Gastrocnemius medialis (tissue), 4 donors: ENCODE data around the gene S100PBP.

Experiments
- CTCF ChIP-seq, 5 experiments: fragments of 450-650 bp in 3 of 5; fragments of 200-600 bp in 2 of 5; sonication (generic) in 2 of 5; IDR thresholded peaks in 4 of 5; conservative IDR thresholded peaks in 1 of 5; 1 replicate in 4 of 5; 2 replicates in 1 of 5; pipeline ENCODE4 v1.5.1; 2016 to 2019; ENCODE audit warnings: antibody characterized with exemption in 5 of 5, mild to moderate bottlenecking in 3 of 5, moderate library complexity in 3 of 5
- POLR2A ChIP-seq, 2 donors: fragments of 450-650 bp; IDR thresholded peaks; one replicate each; pipeline ENCODE4 v1.6.1; 2017; ENCODE audit warnings: antibody characterized with exemption in 2 of 2, mild to moderate bottlenecking in 2 of 2, moderate library complexity in 2 of 2

- TF ChIP-seq POLR2A (IDR thresholded peaks at IDR 0.05) (no peak), CTCF (IDR thresholded peaks at IDR 0.05 in 4 of 5, conservative IDR thresholded peaks at IDR 0.05 in 1 of 5) (no peak)
Observed at GRCh38 chr1:32907435-32907834, 90.0 kb downstream of the S100PBP start.
